GM21367 (cell line): Measurements from ENCODE around the gene WDFY3.

Experiments
- ATAC-seq: cut with Tn5 transposase; IDR thresholded peaks from one replicate; pipeline ENCODE4 v1.9.1; 2021; ENCODE audit not compliant: unreplicated experiment

The WDFY3 gene

GRCh38 chr4:84638092-84638491 lies 328.4 kb downstream of the WDFY3 start:
- no peak for ATAC-seq

GRCh38 chr4:84634961-84635360 lies 331.5 kb downstream of the WDFY3 start:
- no peak for ATAC-seq

DNA sequence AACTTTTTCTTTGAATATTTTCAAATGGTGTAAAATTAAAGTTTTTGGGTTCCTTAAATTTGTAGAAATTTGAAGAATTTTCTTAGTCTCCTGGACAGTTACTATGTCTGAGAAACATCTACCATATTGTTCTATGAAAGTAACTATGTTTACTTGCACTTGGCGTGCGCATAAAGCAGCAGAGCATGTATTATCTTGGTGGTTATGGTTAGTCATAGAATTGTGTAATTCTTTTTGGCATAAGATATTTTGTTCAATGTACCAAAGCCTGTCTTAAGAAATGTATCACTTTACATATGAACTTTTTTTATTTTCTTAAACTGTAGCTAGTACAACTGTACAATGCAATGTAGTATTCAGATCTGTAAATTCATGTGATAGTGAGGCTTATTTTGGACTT lies 334.4 kb downstream of the WDFY3 start:
- ATAC-seq: no peak

DNA sequence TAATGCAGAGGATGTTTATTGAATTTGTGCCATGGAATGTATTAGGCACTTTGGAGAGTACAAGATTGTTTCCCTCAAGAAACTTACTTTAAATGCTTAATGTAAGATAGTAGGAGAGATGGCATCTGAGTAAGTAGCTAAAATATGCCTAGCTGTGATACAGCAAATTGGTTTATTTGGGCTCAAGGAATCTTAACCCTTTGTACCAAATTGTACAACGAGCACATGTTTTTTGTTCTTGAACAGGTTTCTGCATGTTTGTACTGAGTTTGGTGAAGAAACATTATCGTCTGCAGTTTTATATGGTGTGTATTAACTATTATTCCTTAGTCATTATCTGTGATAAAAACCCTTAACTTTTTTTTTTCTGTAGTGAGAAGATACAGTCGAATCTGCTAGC lies 334.9 kb downstream of the WDFY3 start:
- ATAC-seq: no peak

DNA sequence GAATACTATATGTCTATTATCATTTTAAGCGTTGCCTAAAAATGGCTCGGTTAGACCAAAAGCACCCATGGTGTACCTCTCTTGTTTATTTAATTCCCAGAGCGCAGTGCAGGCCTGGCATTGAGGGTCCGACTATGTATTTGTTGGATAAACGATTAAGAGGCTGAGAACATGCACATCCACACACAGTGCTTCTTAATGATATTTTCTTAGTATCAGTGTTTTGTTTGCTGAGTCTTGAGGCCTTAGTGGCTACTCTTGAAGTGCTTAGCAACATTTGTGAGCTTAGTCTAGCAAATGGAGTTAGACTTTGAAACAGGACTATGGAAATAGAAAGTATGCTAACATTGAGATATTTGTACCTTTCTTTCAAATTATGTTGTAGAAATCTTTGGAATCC lies 339.8 kb downstream of the WDFY3 start:
- ATAC-seq: no peak

- no peak for ATAC-seq
Observed at GRCh38 chr4:84623661-84624060, 342.8 kb downstream of the WDFY3 start.

DNA sequence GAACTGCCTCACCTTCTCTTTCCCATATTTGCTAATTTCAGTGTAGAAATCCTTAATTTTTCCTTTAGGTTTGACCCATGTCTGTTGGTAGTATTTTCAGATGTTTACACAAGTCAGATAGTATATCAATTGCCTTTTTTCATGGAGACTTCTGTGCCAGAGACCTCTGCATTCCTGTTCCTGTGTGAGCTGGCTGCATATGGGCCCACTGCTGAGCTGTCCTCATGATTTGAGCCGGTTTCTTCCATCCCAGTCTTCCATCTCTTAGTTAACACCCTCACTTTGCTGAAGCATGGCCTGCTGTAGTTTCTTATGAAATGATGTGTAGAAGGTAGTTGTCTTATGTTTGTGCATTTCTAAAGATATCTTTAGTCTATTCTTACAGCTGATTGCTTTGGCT lies 343.5 kb downstream of the WDFY3 start:
- ATAC-seq: no peak
